Measurements from ENCODE around the gene ATMIN. TPM values are rescaled to one million over a fixed set of nuclear protein-coding genes. Genes with fewer than 3 reads are reported as not detected.

Gene ATMIN
- total and polyA plus RNA-seq, 2 of the 13 experiments (the other 11 are each of a cell fraction or from before 2014, with no cell fraction given): 34.6 to 60.4 TPM

DNA sequence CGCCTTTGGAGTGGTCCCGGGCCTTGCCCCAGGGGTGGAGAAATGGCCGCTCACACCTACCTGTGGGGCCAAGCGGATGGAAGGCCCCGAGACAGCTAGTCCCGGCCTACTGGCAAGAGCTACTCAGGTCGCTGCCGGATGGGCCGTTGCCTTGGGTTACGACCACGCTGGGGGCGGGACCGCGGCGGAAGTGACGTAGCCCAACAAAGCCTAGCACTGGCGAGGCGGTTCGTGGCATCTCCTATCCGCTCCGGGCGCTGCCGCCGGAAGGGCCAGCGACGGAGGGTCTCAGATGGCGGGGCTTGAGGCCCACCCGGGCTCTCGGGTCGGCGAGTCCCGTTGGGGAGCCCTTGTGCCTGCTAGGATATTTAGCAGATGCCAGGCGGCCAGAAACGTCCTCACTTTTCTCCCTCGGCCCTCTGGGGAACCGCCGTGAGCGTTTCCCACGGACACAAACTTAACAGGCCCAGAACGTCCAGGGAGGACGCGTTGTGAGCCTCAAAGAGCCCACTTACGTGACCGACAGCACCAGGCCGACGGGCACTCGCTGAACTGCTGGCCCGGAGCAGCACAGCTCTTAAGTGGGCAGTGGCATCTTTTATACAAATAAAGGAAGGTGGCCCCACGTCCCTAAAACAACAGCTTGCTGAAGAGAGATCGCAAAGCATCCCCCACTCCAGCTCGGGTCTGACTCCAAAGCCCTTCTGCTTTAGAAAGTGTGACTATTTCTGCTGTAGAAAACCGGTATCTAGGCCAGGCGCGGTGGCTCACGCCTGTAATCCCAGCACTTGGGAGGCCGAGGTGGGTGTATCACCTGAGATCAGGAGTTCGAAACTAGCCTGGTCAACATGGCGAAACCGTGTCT lies 41.7 kb downstream of the ATMIN start, which contains the start of gene C16orf46 (continued):
- TF ChIP-seq, protein P1, sequence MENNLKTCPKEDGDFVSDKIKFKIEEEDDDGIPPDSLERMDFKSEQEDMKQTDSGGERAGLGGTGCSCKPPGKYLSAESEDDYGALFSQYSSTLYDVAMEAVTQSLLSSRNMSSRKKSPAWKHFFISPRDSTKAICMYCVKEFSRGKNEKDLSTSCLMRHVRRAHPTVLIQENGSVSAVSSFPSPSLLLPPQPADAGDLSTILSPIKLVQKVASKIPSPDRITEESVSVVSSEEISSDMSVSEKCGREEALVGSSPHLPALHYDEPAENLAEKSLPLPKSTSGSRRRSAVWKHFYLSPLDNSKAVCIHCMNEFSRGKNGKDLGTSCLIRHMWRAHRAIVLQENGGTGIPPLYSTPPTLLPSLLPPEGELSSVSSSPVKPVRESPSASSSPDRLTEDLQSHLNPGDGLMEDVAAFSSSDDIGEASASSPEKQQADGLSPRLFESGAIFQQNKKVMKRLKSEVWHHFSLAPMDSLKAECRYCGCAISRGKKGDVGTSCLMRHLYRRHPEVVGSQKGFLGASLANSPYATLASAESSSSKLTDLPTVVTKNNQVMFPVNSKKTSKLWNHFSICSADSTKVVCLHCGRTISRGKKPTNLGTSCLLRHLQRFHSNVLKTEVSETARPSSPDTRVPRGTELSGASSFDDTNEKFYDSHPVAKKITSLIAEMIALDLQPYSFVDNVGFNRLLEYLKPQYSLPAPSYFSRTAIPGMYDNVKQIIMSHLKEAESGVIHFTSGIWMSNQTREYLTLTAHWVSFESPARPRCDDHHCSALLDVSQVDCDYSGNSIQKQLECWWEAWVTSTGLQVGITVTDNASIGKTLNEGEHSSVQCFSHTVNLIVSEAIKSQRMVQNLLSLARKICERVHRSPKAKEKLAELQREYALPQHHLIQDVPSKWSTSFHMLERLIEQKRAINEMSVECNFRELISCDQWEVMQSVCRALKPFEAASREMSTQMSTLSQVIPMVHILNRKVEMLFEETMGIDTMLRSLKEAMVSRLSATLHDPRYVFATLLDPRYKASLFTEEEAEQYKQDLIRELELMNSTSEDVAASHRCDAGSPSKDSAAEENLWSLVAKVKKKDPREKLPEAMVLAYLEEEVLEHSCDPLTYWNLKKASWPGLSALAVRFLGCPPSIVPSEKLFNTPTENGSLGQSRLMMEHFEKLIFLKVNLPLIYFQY (CRISPR knock-in tag; IDR thresholded peaks at IDR 0.05; ENCODE audit: borderline replicate concordance): peak; percentile 83; the same call in 1 of the 2 replicates
- TF ChIP-seq ZNF556 (CRISPR knock-in tag; IDR thresholded peaks at IDR 0.05; ENCODE audit: borderline replicate concordance) (peak; percentile 76; the same call in 1 of the 2 replicates), SP1 (IDR thresholded peaks at IDR 0.05) (no peak), SP1 (CRISPR knock-in tag; IDR thresholded peaks at IDR 0.05) (peak; percentile 92), ZNF264 (CRISPR knock-in tag; IDR thresholded peaks at IDR 0.05) (peak; percentile 69; the same call in 1 of the 2 replicates), CCDC6 (CRISPR knock-in tag; IDR thresholded peaks at IDR 0.05) (no peak), PRPF4 (IDR thresholded peaks at IDR 0.05; ENCODE audit: low read depth, low read length, poor library complexity, severe bottlenecking) (no peak), JUNB (CRISPR knock-in tag; IDR thresholded peaks at IDR 0.05; ENCODE audit: borderline replicate concordance) (no peak), FOXM1 (CRISPR knock-in tag; IDR thresholded peaks at IDR 0.05) (no peak; the same call in none of the 2 replicates), NAIF1 (CRISPR knock-in tag; IDR thresholded peaks at IDR 0.05; ENCODE audit: borderline replicate concordance) (peak; percentile 70), HOXA5 (CRISPR knock-in tag; IDR thresholded peaks at IDR 0.05) (peak; percentile 70; the same call in 1 of the 2 replicates), NR2F6 (IDR thresholded peaks at IDR 0.05) (no peak), NR2F6 (CRISPR knock-in tag; IDR thresholded peaks at IDR 0.05) (no peak), SIX1 (CRISPR knock-in tag; IDR thresholded peaks at IDR 0.05; ENCODE audit: borderline replicate concordance) (no peak), CAMTA2 (CRISPR knock-in tag; IDR thresholded peaks at IDR 0.05; ENCODE audit: borderline replicate concordance) (peak; percentile 96; the same call in 1 of the 2 replicates), ZNF841 (CRISPR knock-in tag; IDR thresholded peaks at IDR 0.05; ENCODE audit: borderline replicate concordance) (no peak), ZBTB7B (CRISPR knock-in tag; IDR thresholded peaks at IDR 0.05) (peak; percentile 98), KLF12 (CRISPR knock-in tag; IDR thresholded peaks at IDR 0.05; ENCODE audit: borderline replicate concordance) (peak; percentile 83)
- TF ChIP-seq, protein P2, sequence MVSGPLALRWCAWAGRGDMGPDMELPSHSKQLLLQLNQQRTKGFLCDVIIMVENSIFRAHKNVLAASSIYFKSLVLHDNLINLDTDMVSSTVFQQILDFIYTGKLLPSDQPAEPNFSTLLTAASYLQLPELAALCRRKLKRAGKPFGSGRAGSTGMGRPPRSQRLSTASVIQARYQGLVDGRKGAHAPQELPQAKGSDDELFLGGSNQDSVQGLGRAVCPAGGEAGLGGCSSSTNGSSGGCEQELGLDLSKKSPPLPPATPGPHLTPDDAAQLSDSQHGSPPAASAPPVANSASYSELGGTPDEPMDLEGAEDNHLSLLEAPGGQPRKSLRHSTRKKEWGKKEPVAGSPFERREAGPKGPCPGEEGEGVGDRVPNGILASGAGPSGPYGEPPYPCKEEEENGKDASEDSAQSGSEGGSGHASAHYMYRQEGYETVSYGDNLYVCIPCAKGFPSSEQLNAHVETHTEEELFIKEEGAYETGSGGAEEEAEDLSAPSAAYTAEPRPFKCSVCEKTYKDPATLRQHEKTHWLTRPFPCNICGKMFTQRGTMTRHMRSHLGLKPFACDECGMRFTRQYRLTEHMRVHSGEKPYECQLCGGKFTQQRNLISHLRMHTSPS (CRISPR knock-in tag; IDR thresholded peaks at IDR 0.05; ENCODE audit: low read depth): peak; percentile 58; the same call in 1 of the 2 replicates
- TF ChIP-seq, protein P3, sequence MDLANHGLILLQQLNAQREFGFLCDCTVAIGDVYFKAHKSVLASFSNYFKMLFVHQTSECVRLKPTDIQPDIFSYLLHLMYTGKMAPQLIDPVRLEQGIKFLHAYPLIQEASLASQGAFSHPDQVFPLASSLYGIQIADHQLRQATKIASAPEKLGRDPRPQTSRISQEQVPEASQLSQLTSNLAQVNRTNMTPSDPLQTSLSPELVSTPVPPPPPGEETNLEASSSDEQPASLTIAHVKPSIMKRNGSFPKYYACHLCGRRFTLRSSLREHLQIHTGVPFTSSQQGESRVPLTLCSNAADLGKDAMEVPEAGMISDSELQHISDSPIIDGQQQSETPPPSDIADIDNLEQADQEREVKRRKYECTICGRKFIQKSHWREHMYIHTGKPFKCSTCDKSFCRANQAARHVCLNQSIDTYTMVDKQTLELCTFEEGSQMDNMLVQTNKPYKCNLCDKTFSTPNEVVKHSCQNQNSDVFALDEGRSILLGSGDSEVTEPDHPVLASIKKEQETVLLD (CRISPR knock-in tag; IDR thresholded peaks at IDR 0.05; ENCODE audit: low read depth): no peak
